Measurements from ENCODE around the gene PRKAG2.

PRKAG2 gene

GRCh38 chr7:151695951-151696541 is 180.9 kb downstream of the PRKAG2 start:
- TF ChIP-seq EZH2 (IDR thresholded peaks at IDR 0.05) = no peak
- no peak for TF ChIP-seq FOXP2 (optimal IDR thresholded peaks at IDR 0.05; ENCODE audit: control extremely low read depth, extremely low read length, insufficient read depth)
- no peak for TF ChIP-seq POLR2AphosphoS5 (IDR thresholded peaks at IDR 0.05; ENCODE audit: borderline replicate concordance, low read depth, low read length)
- no peak overlapping the region for H3K4me3 ChIP-seq
- no peak overlapping the region for H3K9ac ChIP-seq (ENCODE audit: insufficient read length)
- no peak overlapping the region for H3K27ac ChIP-seq
- H3K9me3 ChIP-seq (ENCODE audit: low read depth, low read length) = no peaks in the 10 kb centered on the region
- H3K36me3 ChIP-seq (ENCODE audit: insufficient read depth, low read length) = no peaks in the 10 kb centered on the region
- DNase-seq (ENCODE audit: low read depth, low spot score) = no peak

- no peak overlapping the region for H3K27ac ChIP-seq
- no peak for DNase-seq (ENCODE audit: low read depth, low spot score)
- no peak for TF ChIP-seq POLR2AphosphoS5 (IDR thresholded peaks at IDR 0.05; ENCODE audit: borderline replicate concordance, low read depth, low read length)
- no peak for TF ChIP-seq EZH2 (IDR thresholded peaks at IDR 0.05)
- no peaks in the 10 kb centered on the region for H3K36me3 ChIP-seq (ENCODE audit: insufficient read depth, low read length)
- H3K9me3 ChIP-seq (ENCODE audit: low read depth, low read length) = no peaks in the 10 kb centered on the region
- H3K4me3 ChIP-seq = no peak overlapping the region
- H3K9ac ChIP-seq (ENCODE audit: insufficient read length) = no peak overlapping the region
Observed at GRCh38 chr7:151694828-151695580, 181.9 kb downstream of the PRKAG2 start.

- no peak for TF ChIP-seq EZH2 (IDR thresholded peaks at IDR 0.05)
- no peak for TF ChIP-seq POLR2AphosphoS5 (IDR thresholded peaks at IDR 0.05; ENCODE audit: borderline replicate concordance, low read depth, low read length)
- TF ChIP-seq FOXP2 (optimal IDR thresholded peaks at IDR 0.05; ENCODE audit: control extremely low read depth, extremely low read length, insufficient read depth) = no peak
- Histone ChIP-seq H3K27ac (no peak overlapping the region), H3K9ac (ENCODE audit: insufficient read length) (no peak overlapping the region), H3K9me3 (ENCODE audit: low read depth, low read length) (no peaks in the 10 kb centered on the region), H3K36me3 (ENCODE audit: insufficient read depth, low read length) (no peaks in the 10 kb centered on the region), H3K4me3 (no peak overlapping the region)
- no peak for DNase-seq (ENCODE audit: low read depth, low spot score)
Observed at GRCh38 chr7:151694441-151694827, 182.5 kb downstream of the PRKAG2 start.

- Histone ChIP-seq H3K9ac (ENCODE audit: insufficient read length) (no peak overlapping the region), H3K4me3 (no peak overlapping the region)
- TF ChIP-seq EZH2 (IDR thresholded peaks at IDR 0.05) = no peak
Observed at GRCh38 chr7:151693140-151693539, 183.8 kb downstream of the PRKAG2 start.

GRCh38 chr7:151692721-151693120 is 184.2 kb downstream of the PRKAG2 start:
- H3K9me3 ChIP-seq (ENCODE audit: low read depth, low read length) = no peaks in the 10 kb centered on the region
- TF ChIP-seq POLR2AphosphoS5 (IDR thresholded peaks at IDR 0.05; ENCODE audit: borderline replicate concordance, low read depth, low read length) = no peak
- no peak overlapping the region for H3K9ac ChIP-seq (ENCODE audit: insufficient read length)
- no peak overlapping the region for H3K27ac ChIP-seq
- no peak for DNase-seq (ENCODE audit: low read depth, low spot score)
- H3K36me3 ChIP-seq (ENCODE audit: insufficient read depth, low read length) = no peaks in the 10 kb centered on the region
- no peak overlapping the region for H3K4me3 ChIP-seq

More at GRCh38 chr7:151693140-151693539, 183.8 kb downstream of the PRKAG2 start:
- no peak for DNase-seq (ENCODE audit: low read depth, low spot score)
- Histone ChIP-seq H3K27ac (no peak overlapping the region), H3K36me3 (ENCODE audit: insufficient read depth, low read length) (no peaks in the 10 kb centered on the region), H3K9me3 (ENCODE audit: low read depth, low read length) (no peaks in the 10 kb centered on the region)

GRCh38 chr7:151691449-151691848 is 185.5 kb downstream of the PRKAG2 start:
- Histone ChIP-seq H3K27ac (no peak overlapping the region), H3K9me3 (ENCODE audit: low read depth, low read length) (no peaks in the 10 kb centered on the region), H3K36me3 (ENCODE audit: insufficient read depth, low read length) (no peaks in the 10 kb centered on the region), H3K9ac (ENCODE audit: insufficient read length) (no peak overlapping the region), H3K4me3 (no peak overlapping the region)
- TF ChIP-seq EZH2 (IDR thresholded peaks at IDR 0.05) (no peak), POLR2AphosphoS5 (IDR thresholded peaks at IDR 0.05; ENCODE audit: borderline replicate concordance, low read depth, low read length) (no peak), FOXP2 (optimal IDR thresholded peaks at IDR 0.05; ENCODE audit: control extremely low read depth, extremely low read length, insufficient read depth) (no peak)
- no peak for DNase-seq (ENCODE audit: low read depth, low spot score)

GRCh38 chr7:151690606-151691005 is 186.3 kb downstream of the PRKAG2 start:
- TF ChIP-seq EZH2 (IDR thresholded peaks at IDR 0.05) (no peak), FOXP2 (optimal IDR thresholded peaks at IDR 0.05; ENCODE audit: control extremely low read depth, extremely low read length, insufficient read depth) (no peak), POLR2AphosphoS5 (IDR thresholded peaks at IDR 0.05; ENCODE audit: borderline replicate concordance, low read depth, low read length) (no peak)
- Histone ChIP-seq H3K9ac (ENCODE audit: insufficient read length) (no peak overlapping the region), H3K9me3 (ENCODE audit: low read depth, low read length) (no peaks in the 10 kb centered on the region), H3K27ac (no peak overlapping the region), H3K36me3 (ENCODE audit: insufficient read depth, low read length) (no peaks in the 10 kb centered on the region), H3K4me3 (no peak overlapping the region)
- DNase-seq (ENCODE audit: low read depth, low spot score) = no peak

GRCh38 chr7:151689196-151689971 is 187.5 kb downstream of the PRKAG2 start:
- Histone ChIP-seq H3K27ac (no peak overlapping the region), H3K36me3 (ENCODE audit: insufficient read depth, low read length) (no peaks in the 10 kb centered on the region), H3K4me3 (no peak overlapping the region), H3K9ac (ENCODE audit: insufficient read length) (no peak overlapping the region), H3K9me3 (ENCODE audit: low read depth, low read length) (no peaks in the 10 kb centered on the region)
- TF ChIP-seq POLR2AphosphoS5 (IDR thresholded peaks at IDR 0.05; ENCODE audit: borderline replicate concordance, low read depth, low read length) = no peak
- TF ChIP-seq FOXP2 (optimal IDR thresholded peaks at IDR 0.05; ENCODE audit: control extremely low read depth, extremely low read length, insufficient read depth) = no peak
- no peak for TF ChIP-seq EZH2 (IDR thresholded peaks at IDR 0.05)
- no peak for DNase-seq (ENCODE audit: low read depth, low spot score)

Measured in SK-N-MC (cell line).